ENCODE data around the gene YIPF6. TPM values are rescaled to one million over a fixed set of nuclear protein-coding genes. Genes with fewer than 3 reads are reported as not detected.

Gene YIPF6
- total RNA-seq, 1 donor from 2014 or later, result 34.5 TPM

DNA sequence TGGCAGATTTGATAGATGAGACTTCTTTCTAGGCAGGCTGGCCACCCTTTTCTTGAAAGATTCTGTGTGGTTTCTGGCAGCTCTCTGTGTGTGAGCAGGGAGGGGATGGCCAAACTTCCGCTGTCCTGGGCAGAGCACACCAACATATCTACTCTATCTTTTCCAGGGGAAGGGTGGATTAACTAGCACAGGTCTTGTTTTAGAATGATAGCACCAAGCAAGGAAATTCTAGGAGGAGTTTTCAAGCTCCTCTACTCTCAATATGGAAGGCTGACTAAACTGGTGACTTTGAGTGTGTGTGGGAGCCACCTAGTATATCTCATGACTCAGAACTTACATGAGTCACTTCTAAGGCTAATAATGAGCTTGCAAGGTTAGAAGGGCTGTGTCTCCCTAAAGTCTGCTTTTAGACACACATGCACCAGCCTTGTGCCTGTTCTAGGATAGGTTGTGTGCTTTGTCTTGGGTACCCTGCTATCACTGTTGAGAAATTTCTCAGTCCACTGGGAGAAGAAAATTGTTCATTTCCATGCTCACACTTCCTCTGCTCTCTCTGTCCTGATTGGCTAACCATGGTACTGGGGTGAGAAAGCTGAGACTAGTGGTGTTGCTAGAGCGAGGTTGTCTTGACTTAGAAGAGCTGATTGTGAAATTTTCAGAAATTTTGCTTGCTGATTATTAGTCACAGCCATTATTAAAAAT lies 72.9 kb downstream of the YIPF6 start:
- ATAC-seq (no peak), DNase-seq (no peak)
- intact Hi-C loops (cut with micrococcal nuclease), result no loop called here

DNA sequence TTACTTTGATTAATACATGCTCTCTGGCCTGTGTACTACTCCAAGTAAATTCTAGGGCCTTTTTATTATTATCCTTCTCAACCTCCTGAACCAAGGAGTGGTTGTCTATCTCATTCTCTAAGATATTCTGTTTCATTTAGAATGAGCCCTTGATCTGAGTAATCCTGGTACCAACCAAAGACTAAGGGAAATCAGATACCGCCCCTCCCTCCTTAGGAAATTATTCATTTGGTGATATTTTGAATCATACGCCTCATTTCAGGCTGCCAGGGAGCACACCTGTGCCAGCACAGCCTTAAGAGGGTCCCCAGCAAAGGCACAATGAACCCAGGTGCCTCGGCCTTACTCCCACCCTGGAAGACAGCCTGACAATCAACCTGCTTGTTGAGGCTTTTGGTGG lies 75.4 kb downstream of the YIPF6 start:
- DNase-seq, result no peak
- intact Hi-C loops (cut with micrococcal nuclease), result no loop called here
- ATAC-seq, result no peak

DNA sequence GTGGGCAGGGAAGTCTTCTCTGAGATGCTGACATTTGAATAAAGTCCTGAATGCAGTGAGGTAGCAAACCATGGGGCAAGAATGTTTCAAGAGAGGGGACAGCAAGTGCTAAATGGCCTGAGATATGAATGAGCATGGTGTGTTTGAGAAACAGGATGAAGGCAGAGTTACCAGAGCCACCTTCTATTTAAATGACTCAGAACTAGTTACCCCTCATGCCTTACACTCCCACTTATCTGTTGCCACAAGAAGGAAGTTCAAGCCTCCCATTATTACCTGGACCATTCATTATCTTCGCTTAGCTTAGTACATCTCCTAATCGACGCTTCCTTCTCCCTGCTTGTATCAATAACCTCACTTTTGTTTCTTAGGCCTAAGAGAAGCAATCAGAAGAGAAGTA lies 81.0 kb downstream of the YIPF6 start:
- ATAC-seq (no peak), DNase-seq (no peak)
- intact Hi-C loops (cut with micrococcal nuclease), result no loop called here

DNA sequence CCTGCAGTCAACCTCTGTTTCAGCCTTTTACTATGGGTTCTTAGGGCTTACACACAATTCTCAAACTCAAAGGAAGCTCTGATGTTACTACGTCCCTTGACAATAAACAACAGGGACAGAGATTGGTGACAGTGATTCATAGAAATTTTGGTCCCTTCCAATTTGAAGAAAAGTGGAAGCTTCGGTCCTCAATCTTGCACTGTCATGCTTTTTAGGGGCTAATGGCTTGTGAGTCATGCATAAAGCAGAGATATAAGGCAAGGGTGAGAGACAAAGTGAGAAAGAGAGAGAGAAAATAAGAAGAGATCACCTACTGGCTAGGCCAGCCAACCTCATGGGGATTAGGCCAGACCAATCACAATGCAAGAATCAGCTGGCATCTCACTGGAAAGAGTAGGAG lies 85.4 kb downstream of the YIPF6 start:
- no peak for DNase-seq
- no peak for ATAC-seq
- intact Hi-C loops (cut with micrococcal nuclease), result no loop called here

Other genes starting within 250 kb of the YIPF6 start
- gene OPHN1, start 65.6 kb upstream of the YIPF6 start, total RNA-seq, result 3.8 TPM
- 10.5 TPM for gene STARD8, start 148.6 kb downstream of the YIPF6 start, total RNA-seq